GM12892 (cell line): ENCODE data around the gene TERC.

Source experiments
- POLR2A ChIP-seq: IDR thresholded peaks from 2 replicates; pipeline ENCODE4 v1.6.1; 2011; ENCODE audit warnings: low read depth, low read length, control low read depth
- POLR2AphosphoS5 ChIP-seq: IDR thresholded peaks from 2 replicates; pipeline ENCODE4 v1.6.1; 2011; ENCODE audit warnings: low read depth, low read length, control low read depth

DNA sequence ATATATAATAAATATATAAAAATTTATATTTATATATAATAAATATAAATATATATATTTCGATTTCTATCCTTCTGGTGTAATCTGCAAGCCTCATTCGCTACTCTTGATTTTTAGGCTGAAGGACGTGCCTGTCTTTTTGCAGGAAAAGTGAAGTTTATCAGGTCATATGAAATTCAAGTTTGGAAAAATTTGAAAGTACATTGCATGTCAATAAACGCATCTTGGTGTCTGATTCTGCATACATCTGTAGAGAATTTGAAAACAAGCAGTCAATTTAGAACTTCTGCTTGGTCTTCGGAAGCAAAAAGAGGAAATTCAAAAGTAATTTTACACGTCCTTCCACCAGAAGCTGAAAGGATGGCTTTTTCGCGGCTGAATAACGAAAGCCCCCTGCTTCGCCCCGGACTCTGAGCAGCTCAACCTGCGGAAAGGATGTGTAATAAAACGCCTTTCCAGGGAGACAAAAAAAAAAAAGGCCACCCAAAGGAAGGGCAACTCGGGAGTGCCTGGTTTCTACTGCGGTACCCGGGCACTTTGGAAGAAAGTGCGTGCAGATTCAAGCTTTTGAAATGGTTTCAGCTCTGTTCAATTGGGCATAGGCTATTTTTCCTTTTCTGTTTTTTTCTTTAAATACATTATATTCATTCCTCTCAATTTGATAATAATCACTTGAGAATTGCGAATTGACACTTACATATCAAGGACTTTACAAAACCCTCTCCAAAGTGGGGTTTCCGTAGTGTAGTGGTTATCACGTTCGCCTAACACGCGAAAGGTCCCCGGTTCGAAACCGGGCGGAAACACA lies 6.8 kb upstream of the TERC start:
- TF ChIP-seq POLR2A (no peak), POLR2AphosphoS5 (no peak)
